Thyroid gland (tissue), 4 donors: ENCODE data around the gene DOHH.

ENCODE experiments used
- CTCF ChIP-seq, 6 experiments: fragments of 200-600 bp in 3 of 6; fragments of 450-650 bp in 3 of 6; sonication (generic) in 3 of 6; IDR thresholded peaks; one replicate each; pipeline ENCODE4 v1.5.1; 2016 to 2019; ENCODE audit warnings: antibody characterized with exemption in 6 of 6, mild to moderate bottlenecking in 2 of 6, inconsistent platforms in 1 of 6, moderate library complexity in 1 of 6
- POLR2A ChIP-seq, 2 donors: fragments of 450-650 bp; IDR thresholded peaks; one replicate each; pipeline ENCODE4 v1.6.1; 2017; ENCODE audit warnings: antibody characterized with exemption in 2 of 2, mild to moderate bottlenecking in 2 of 2, moderate library complexity in 1 of 2

DNA sequence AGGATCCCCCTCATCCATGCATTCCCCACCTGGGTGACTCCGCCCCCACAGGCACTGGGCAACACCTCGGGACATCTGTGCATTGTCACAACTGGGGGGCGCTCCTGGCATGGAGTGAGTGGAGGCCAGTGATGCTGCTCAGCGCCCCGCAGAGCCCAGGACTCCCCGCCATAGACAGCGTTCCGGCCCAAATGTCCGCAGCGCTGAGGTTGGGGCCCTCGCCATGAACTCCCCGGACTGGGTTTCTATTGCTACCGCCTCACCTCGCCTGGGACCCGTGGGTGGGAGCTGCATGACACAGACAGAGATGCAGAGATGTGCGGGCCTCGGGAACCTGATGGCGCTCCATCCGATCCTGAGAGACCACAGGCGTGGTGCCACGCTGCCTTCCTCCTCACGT, 10.3 kb upstream of the DOHH start:
- no peak for TF ChIP-seq CTCF (IDR thresholded peaks at IDR 0.05)
- TF ChIP-seq POLR2A (IDR thresholded peaks at IDR 0.05), result no peak
